Measurements from ENCODE around the gene MRAP2.

The MRAP2 gene, protein sequence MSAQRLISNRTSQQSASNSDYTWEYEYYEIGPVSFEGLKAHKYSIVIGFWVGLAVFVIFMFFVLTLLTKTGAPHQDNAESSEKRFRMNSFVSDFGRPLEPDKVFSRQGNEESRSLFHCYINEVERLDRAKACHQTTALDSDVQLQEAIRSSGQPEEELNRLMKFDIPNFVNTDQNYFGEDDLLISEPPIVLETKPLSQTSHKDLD

DNA sequence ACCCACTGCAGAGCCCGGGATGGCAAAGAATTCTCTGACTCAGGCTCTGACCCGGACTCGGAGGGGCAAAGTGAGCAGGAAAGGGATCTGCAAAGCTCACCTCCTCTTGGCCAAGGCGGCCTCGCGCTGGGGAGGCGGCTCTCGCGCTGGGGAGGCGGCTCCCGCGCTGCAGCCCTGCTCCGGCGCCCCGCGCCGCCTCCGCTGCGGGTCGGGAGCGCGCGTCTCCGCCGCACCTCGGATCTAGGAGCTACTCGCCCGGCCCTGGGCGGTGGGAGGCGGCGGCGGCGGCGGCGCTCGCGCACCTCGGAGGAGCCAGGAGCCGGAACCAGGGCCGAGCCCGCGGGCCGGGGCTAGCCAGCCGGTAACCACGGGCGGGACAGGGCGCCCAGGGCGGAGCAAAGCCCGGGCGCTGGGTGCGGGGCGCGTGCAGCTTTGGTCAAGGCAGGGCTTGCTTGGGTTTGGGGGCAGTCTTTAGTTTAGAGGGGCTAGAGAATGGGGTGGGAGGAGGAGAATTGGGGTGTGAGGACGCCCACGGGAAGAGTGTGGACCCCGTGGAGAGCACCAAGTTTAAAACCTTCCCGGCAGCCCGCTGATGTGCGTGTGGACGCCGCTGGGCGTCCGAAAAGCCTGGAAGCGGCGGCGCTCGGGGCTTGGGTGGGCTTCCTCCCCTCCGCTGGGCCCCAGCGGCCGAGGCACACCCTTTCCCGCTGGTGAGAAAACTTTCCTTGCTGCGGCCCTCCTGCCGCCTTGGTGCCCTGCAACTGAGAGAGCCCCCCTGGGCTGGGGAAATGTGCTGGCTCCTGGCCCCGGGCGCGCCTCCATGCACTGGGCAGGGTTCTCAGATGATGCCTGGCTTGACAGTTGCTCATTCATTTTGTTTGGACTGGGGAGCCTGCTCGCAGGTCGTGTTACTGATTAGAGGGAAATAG lies at the start of gene MRAP2:
Gene MRAP2 (plus strand): TSS at position 250 of the 929 bp plus-strand sequence. CDS start 21,547 bp downstream, outside the sequence.
- no peak for DNase-seq (ENCODE audit: low read depth in 2 of 2, low spot score in 1 of 2)

DNA sequence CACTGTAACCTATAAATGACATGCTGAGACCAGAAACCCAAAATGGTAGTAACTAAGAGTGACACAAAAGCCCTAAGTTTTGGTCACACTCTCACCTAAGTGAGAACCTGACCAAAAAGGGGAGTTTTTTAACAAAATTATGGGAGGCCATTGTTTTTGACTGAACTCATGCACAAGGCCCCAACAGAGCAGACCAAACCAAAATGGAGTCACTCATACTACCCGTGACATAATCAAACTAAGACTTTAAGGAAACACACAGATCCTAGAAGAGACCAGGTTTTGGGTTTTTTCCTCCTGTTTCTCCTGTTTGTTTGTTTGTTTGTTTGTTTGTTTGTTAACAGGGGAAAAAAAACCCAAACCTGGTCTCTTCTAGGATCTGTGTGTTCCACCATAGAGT lies 49.2 kb upstream of the MRAP2 start:
- no peak for DNase-seq (ENCODE audit: low read depth in 2 of 2, low spot score in 1 of 2)

DNA sequence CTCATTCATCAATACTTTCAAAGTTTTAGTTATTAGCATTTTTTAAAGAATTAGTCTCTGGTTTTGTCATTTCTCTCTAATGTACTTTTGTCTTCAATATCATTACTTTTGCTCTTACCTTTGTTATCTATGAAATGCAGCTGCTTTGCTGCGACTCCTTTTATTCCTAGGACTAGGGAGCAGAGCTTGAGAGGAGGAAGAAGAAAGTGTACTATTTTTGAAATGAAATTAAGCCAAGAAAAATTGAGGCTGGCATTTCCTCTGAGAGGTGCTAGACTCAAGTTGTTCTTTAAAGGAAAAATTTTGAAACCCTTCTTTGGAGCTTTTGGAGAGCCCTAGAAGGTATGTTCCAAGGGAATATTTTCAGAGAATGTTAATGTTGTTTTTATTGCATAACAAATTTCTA lies 48.3 kb upstream of the MRAP2 start:
- no peak for DNase-seq (ENCODE audit: low read depth in 2 of 2, low spot score in 1 of 2)

DNA sequence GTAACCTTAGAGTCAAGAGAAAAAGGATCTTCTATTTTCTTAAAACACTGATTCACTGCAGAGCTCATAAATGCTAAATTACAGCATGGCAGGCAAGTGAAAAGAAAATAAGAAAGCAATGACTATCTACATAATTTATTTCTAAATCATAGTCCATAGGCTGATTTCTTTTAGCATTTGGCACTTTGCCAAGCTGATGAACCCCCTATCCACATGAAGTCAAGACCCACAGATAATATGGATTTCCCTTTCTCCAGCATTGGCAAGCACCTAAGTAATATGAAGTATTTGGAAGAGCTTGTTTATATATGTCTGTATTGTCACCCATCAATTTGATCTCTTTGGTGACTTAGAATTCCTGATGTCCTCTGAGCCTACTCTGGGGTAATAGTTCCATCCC lies 47.9 kb upstream of the MRAP2 start:
- DNase-seq (ENCODE audit: low read depth in 2 of 2, low spot score in 1 of 2), result no peak

DNA sequence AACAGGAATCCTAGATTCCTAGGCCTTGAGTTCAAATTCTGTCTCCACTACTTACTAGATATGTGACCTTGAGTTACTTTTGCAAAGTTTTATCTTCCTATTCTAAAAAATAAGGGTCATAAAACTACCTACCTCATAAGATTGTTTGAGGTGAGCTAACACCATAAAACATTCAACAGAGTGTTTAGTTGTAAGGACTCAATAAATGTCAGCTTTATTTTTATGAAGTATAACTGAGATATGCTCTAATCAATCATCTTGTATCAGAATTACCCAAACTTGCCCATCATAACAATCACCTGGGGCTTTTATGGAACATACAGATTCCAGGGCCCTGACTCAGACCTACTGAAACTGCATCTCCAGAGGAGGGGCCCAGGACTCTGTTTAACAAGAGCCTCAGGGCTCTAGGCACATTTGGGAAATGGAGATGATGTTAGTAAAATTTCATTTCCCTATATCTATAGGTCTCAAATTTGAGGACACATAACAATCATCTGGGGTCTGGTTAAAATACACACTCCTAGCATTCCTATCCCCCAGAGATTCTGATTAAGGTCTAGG lies 35.5 kb upstream of the MRAP2 start:
- no peak for DNase-seq (ENCODE audit: low read depth in 2 of 2, low spot score in 1 of 2)

DNA sequence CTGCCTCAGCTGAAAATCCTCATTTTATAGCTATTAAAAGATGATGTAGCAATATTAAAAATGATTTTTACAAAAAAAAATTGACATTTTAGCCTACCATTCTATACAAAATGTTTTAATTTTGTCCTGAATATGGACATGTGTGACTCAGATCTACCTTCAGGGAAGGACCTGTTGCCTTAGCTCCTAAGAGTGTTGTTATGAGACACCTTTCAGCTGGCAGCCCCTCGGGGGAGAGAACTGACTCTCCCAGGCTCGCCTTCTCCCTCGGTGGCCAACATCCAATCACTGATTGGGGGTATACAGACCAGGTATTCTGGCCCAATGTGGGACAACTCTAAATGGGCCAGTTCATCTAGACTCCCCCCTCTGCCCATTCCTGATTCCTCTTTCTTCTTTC lies 32.5 kb upstream of the MRAP2 start:
- DNase-seq (ENCODE audit: low read depth in 2 of 2, low spot score in 1 of 2), result no peak

DNA sequence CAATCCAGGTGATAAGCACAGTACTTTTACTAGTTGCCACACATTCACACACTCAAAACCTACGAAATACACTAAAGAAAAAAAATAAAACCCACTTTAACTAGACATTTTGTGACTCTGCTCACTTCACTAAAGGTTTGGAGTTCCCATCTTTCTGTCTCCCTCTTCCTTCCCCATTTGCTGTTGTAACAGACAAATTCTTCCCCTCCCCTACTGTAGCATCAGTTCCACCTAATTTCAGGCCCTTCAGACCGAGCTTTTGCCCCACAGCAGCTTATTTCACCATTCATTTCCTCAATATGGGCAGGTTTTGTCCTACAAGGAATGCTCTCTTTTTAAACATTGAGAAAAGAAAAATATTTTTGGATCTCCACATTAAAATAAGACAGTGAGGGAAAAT lies 31.3 kb upstream of the MRAP2 start:
- DNase-seq (ENCODE audit: low read depth in 2 of 2, low spot score in 1 of 2), result no peak

DNA sequence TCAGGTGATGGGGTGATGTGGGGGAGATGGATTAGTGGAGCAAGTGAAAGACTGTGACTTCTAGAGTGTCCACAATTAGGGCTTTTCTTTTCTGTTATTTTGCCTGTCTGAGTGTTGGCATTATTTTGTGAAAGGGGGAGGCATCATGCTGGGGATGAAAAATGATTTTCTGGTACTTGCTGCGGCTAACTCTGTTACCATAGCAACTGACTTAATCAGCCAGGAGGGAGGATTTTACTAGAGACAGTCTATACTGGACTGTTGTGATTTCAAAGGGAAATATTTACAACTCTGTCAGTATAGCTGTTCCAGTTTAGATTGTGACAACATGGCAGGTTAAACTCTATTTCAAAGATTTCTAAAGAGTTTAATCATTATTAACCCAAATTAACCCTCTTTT lies 30.4 kb upstream of the MRAP2 start:
- DNase-seq (ENCODE audit: low read depth in 2 of 2, low spot score in 1 of 2), result no peak

DNA sequence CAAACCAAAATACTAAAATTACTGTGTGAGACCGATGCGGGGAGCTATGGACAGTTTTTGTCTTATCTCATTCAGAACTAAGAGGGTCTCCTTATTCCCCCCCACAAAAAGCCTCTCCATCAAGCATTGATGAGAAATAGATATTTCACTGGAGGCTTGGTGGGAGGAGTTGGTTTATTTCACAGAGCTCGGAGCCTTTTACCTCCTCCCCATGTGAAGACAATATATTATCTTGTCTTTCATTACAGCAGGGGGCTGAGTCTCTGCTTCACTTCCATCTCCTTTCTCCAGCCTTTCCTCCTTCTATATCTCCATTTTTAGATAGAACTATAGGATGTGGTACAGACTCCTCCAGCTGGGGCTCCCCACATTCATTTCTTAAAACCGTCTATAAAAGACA lies 29.9 kb upstream of the MRAP2 start:
- no peak for DNase-seq (ENCODE audit: low read depth in 2 of 2, low spot score in 1 of 2)

DNA sequence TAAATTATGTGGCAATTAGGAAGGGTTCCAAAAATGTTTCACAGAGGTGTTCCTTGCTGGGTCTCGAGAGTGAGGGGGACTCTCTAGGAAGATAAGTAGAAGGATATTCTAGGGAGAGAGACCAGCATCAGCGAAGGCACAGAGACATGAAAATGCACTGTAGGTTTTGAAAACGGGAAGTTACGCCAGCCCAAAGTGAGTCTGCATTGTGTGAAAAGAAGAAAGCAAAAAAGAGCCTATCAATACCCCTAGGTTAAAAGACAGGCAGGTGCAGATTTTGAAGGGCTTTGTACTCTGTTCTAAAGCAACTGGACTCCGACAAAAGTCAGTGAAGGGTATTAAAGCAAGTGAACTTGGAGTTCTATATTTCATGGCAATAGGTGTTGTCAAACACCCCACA lies 25.7 kb upstream of the MRAP2 start:
- DNase-seq (ENCODE audit: low read depth in 2 of 2, low spot score in 1 of 2), result no peak

DNA sequence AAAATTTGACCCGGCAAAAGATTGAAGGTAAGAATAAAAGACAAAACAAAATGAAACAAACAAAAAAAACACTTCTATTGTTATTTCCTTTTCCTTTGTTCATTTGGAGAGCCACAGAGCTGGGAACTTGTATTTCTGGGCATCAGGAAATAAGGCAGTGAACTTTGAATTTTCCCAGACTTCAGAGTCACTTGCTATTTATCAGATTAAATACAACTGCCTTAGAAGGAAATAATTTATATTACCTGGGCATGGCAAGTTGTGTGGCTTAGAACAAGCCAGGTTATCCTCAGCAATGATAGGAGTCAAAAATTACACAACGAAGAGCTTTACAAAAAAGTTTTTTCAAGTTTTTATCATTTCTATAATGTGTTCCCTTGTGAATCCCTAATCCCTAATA lies 20.2 kb upstream of the MRAP2 start:
- no peak for DNase-seq (ENCODE audit: low read depth in 2 of 2, low spot score in 1 of 2)

DNA sequence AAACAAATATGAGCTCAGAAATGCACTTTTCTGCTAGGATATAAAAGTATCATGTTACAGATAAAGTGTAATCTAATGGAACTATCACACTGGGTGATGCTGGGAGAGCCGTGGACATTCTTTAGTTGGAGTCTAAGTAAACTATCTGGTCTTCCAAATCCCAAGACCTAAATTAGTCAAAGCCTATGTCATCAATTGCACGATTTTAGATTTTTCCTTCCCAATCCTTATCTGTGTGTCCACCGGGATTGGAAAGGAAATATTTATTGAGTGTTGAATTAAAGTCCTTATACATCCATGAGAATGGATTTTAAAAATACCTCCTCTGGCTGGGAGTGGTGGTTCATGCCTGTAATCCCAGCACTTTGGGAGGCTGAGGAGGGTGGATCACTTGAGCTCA lies 19.6 kb upstream of the MRAP2 start:
- no peak for DNase-seq (ENCODE audit: low read depth in 2 of 2, low spot score in 1 of 2)

DNA sequence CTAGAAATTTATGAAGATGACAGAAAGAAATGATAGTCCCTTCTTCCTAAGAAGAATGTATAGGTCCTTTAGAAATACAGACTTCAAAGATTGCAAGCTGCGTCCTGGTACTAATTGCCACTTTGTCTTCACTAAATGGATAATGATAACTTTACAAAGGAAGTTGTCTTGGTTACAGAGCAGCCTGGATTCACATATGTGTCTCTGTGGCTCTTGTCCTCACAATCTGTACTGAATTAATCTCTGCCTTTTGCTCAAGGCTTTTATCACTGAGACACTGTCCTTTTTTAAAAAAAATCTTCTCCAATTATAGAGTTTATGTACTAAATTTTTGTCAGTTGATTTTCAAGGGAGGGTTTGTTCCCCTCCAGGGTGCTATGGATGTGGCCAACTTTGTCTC lies 17.5 kb upstream of the MRAP2 start:
- DNase-seq (ENCODE audit: low read depth in 2 of 2, low spot score in 1 of 2), result no peak

DNA sequence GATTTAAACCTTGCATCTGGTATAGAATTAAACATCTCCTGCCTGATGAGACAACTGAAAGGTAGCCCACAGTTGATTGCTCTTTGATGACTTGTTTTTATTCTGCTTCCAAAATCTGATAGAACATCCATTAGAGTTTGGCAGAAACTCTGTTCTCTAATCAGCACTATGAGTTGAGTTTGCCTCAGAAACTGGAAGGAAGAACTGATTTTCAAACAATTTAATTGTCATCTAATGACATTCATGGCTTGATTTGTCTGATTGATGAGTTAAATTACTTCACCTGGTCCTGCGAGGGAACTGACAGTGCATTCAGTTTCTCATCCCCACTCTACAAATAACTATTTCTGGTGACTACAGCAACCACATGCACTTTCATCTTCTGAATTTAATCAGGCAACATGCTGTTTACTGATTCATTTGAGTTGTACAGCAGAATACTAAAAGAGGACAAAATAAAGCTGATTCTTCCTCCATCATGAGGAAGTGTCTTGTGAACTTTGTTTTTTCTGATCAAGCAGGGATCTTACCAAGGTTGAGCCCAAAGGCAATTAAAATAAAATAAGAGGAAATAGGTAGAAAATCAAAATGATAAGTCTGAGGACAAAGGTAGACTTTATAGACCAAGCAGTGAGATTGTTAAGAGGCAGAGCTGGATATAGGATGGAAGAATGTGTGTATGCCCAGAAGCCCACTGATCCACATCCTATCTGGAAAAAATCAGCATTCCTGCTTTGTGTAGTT lies 15.7 kb upstream of the MRAP2 start:
- no peak for DNase-seq (ENCODE audit: low read depth in 2 of 2, low spot score in 1 of 2)

DNA sequence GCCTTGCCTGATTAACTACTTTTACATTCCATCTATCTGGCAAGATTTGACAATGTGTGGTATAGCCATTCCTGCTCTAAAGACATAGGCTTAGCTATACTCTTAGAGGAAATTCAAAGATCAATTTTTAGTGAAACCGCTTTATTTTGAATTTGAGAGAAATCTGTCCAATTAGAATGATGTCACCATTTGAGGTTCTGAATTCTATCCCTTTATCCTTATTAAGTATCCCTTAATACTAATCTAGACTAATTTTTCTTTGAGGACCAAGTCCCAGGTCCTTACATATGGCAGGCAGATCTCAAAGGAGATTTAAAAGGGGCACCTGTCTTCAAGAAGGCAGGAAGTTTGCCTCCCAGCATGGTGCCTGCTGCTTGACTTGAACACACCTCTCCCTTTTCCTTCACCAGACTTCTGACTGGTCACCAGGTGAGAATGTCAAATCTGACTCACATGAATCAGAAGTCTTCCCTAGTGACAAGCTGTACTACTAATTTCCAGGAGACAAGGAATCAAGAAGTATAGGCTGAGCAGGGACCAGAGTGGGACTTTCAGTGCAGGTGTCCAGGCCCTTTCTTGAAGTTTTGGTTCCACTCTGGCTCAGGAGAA lies 15.0 kb upstream of the MRAP2 start:
- DNase-seq (ENCODE audit: low read depth in 2 of 2, low spot score in 1 of 2), result no peak

DNA sequence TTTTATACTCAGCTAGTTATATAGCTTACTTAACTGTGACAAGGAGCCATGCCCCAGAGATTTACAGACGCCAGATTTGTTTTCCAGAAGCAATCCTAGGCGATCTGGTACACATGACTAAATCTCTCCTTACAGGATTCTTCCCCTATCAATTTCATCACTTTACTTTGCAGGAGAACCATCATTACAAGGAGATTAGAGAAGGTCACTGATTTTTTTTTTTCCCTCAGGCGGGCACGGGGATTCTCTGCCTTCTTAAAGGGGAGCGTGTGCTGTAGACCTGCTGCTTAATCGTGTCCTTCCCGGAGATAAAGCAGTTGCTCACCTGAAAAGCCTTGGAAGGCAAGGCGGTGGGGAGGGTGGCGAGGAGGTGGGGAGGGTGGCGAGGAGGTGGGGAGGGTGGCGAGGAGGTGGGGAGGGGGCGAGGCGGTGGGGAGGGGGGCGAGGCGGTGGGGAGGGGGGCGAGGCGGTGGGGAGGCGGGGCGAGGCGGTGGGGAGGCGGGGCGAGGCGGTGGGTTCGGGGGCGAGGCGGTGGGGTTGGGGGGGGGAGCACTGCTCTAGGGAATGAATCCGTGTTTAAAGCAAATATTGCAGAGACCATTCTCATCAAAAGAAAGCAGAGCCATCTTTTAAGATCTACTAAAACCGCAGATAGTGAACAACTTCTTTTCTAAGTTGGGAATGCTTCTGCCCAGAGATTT lies 14.3 kb upstream of the MRAP2 start:
- no peak for DNase-seq (ENCODE audit: low read depth in 2 of 2, low spot score in 1 of 2)

DNA sequence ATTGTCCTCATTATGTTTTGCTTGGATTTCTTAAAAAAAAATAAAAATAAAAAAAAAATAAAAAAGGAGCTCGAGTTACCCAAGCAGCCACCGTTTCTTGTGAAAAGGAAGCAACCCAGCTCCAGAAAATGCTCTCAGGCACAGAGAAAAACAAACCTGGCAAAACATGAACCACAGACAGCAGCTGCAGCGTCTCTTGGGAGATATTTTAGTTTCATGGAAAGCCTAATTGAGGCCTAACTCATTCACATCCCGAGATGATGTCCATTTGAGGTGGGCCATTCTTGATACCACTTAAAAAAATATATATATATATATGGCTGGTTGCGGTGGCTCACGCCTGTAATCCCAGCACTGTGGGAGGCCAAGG lies 13.7 kb upstream of the MRAP2 start:
- no peak for DNase-seq (ENCODE audit: low read depth in 2 of 2, low spot score in 1 of 2)

DNA sequence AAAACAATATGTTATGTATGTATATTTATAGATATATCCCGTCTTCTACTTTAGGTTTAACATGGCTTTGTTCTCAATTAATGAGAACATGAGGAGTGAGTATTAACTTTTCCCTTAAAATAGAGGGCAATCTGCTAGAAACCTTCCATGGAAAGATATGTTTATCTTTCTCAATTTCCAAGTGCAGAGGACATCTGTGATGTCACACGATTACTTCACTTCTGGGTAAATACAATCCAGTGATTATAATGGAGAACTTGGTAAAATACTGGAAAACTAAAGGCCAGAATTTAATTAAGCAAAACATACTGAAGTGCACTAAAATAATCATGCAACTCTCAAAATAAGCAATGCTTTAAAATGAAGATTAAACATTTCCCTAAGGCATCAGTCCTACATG lies 11.9 kb upstream of the MRAP2 start:
- no peak for DNase-seq (ENCODE audit: low read depth in 2 of 2, low spot score in 1 of 2)

DNA sequence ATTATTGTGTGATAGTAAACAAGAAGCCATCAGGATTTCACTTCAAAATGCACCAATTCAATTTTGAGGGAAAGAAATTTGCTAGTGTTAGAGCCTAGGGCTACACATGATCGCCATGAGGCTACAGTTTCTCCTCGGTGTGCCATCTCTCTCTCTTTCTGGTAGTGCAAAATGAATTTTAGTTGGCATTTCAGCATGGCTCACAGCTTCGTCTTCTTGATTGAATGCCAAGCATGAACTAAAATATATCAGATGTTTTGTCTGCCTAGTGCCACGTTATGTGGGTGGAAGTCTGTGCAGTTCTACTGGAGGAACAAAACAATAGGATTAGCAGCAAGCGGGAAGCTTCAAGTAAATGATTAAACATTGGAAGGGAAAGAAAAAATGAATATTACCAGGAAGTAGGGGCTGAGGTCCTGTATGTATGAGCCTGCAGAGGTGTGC lies 6.8 kb upstream of the MRAP2 start:
- no peak for DNase-seq (ENCODE audit: low read depth in 2 of 2, low spot score in 1 of 2)

DNA sequence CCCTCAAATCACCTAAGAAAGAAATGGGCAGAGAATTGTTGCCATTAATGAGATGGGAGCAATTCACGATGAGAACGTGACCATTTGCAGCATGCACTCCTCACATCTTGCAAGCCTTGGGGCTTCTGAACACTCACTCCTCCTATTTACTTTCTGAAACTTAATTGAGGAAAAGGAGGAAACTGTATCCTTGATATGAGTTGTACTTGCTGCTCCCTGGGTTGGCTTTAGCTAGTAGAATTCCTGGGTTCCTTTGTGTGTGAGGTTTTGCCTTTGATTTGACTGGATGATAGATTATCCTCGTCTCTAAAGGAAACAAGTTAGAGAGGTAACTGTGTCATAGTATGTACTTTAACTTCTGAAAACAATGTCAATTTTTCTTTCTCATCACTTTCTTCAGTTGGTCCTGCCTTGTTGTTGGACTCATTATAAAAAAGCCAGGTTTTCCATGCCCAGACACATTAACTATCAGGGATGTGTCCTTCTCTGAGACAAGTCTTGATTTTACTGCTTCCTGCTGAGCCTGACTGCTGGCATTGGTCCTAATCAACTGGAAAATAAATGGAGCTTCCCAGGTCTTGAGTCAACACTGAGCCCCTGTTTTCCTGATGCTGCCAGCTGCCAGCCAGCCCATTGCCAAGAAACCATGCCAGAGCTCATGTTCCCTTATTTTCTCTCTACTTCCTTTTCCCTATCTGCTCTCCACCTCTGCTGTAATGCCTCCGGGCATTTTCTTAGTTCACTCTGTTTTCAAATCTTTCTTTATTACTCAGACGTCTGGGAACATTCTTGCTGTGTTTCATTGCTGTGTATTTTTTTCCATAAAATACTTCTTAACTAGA lies 6.0 kb upstream of the MRAP2 start:
- DNase-seq (ENCODE audit: low read depth in 2 of 2, low spot score in 1 of 2), result no peak

Data from stimulated activated CD8-positive, alpha-beta memory T cell treated with anti-CD3 and anti-CD28 coated beads, Interleukin-4, amount 100 ng/mL, for 1 hour (primary cell).